ENCODE measurements around the gene DRG2.

Gene DRG2
- 39.1 to 58.4 (median 52.8) reads per million in 4 donors for total RNA-seq

- peak; percentile 63 to 87 (median 78) for DNase-seq
These were observed at the start of gene DRG2 for GRCh38 chr17:18087610-18088491. DRG2 (plus strand) TSS chr17:18087948; CDS start chr17:18088024, 76 bp downstream.

- no peak for DNase-seq
These were observed 49.4 kb upstream of the DRG2 start for GRCh38 chr17:18038149-18038850.

- peak; percentile 99 to 100 (median 99) for DNase-seq
These were observed 48.8 kb upstream of the DRG2 start, which contains the start of the genes ATPAF2 and GID4 for GRCh38 chr17:18038861-18039534. ATPAF2 (minus strand) TSS chr17:18039168; CDS start chr17:18039013, 155 bp downstream. GID4 (plus strand) TSS chr17:18039408; CDS start chr17:18039465, 57 bp downstream.

GRCh38 chr17:18039535-18040260, 48.0 kb upstream of the DRG2 start:
- peak in 1 of 5 donors; percentile 30 for DNase-seq

GRCh38 chr17:18040261-18040858, 47.4 kb upstream of the DRG2 start:
- DNase-seq, result no peak

GRCh38 chr17:18041776-18042175, 46.0 kb upstream of the DRG2 start:
- no peak for DNase-seq

- DNase-seq, result no peak
These were observed 44.8 kb upstream of the DRG2 start for GRCh38 chr17:18042983-18043382.

GRCh38 chr17:18043491-18043890, 44.3 kb upstream of the DRG2 start:
- no peak for DNase-seq

- no peak for DNase-seq
These were observed 43.1 kb upstream of the DRG2 start for GRCh38 chr17:18044609-18045008.

- DNase-seq, result no peak
These were observed 41.9 kb upstream of the DRG2 start for GRCh38 chr17:18045691-18046350.

- DNase-seq, result no peak
These were observed 32.2 kb upstream of the DRG2 start for GRCh38 chr17:18055597-18055996.

GRCh38 chr17:18056214-18056613, 31.5 kb upstream of the DRG2 start:
- no peak for DNase-seq

- DNase-seq, result no peak
These were observed 28.5 kb upstream of the DRG2 start for GRCh38 chr17:18059283-18059682.

- DNase-seq, result no peak
These were observed 23.7 kb upstream of the DRG2 start for GRCh38 chr17:18064053-18064452.

GRCh38 chr17:18065546-18065945, 22.2 kb upstream of the DRG2 start:
- no peak for DNase-seq

GRCh38 chr17:18066866-18067265, 20.9 kb upstream of the DRG2 start:
- DNase-seq, result no peak

- DNase-seq, result no peak
These were observed 18.6 kb upstream of the DRG2 start for GRCh38 chr17:18069101-18069500.

- no peak for DNase-seq
These were observed 16.8 kb upstream of the DRG2 start for GRCh38 chr17:18070861-18071340.

- no peak for DNase-seq
These were observed 16.0 kb upstream of the DRG2 start for GRCh38 chr17:18071751-18072150.

- DNase-seq, result no peak
These were observed 13.0 kb upstream of the DRG2 start for GRCh38 chr17:18074566-18075272.

GRCh38 chr17:18076936-18077335, 10.8 kb upstream of the DRG2 start:
- DNase-seq, result no peak
